AG04450 (cell line): ENCODE measurements around the gene PKN1. TPM values are rescaled to one million over a fixed set of nuclear protein-coding genes. Genes with fewer than 3 reads are reported as not detected.

Experiments
- CTCF ChIA-PET: fragments of 300-600, 350-600 bp; formaldehyde crosslinking; extraction: SDS; loops from one replicate; lab custom pipeline; 2022; ENCODE audit warnings: antibody characterized with exemption, inconsistent platforms; lab: Charles Lee
- POLR2A ChIA-PET: fragments of 350-600 bp; formaldehyde crosslinking; extraction: SDS; loops from one replicate; lab custom pipeline; 2021; ENCODE audit warnings: antibody characterized with exemption, inconsistent platforms; lab: Yijun Ruan, JAX
- DNase-seq: peaks from one replicate; pipeline ENCODE4 v3.0.0-alpha.2; 2011; ENCODE audit warnings: low read depth, low spot score
- H3K27ac ChIP-seq: one replicate; pipeline ENCODE4 v1.5.1; 2012; ENCODE audit warnings: low read depth, low read length, control low read depth
- H3K27me3 ChIP-seq: one replicate; pipeline ENCODE4 v1.6.0; 2012; ENCODE audit warnings: low read length; ENCODE audit not compliant: control insufficient read depth, insufficient read depth
- H3K4me3 ChIP-seq: 2 replicates; pipeline ENCODE4 v1.5.1; 2011; ENCODE audit warnings: mild to moderate bottlenecking, low read depth, low read length, control low read depth
- H3K9me3 ChIP-seq: 2 replicates; pipeline ENCODE4 v1.5.1; 2012; ENCODE audit warnings: low read length; ENCODE audit not compliant: control insufficient read depth, insufficient read depth
- CTCF ChIP-seq: IDR thresholded peaks from 2 replicates; pipeline ENCODE4 v1.5.1; 2011; ENCODE audit warnings: low read depth, low read length, control low read depth, inconsistent platforms
- polyA plus RNA-seq: library from polyadenylated mRNA; depleted of rRNA; stranded (reverse); fragments of >200 nt; gene quantifications from 2 replicates; pipeline ENCODE4 v1.2.3, GENCODE V29; 2011

Gene PKN1
- polyA plus RNA-seq, 1 experiment: 37.5 TPM

- no peak for TF ChIP-seq CTCF
- Histone ChIP-seq H3K9me3 (peaks cover 8% of the 10 kb centered on the region; the same call in 1 of the 2 replicates), H3K4me3 (no peak overlapping the region), H3K27me3 (no peaks in the 10 kb centered on the region), H3K27ac (no peak overlapping the region)
- POLR2A ChIA-PET: no interaction called here
- no peak for DNase-seq
- CTCF ChIA-PET: interaction anchor here (0.6 kb wide), 1 partner anchor 77 kb away, joined by 5 read pairs; no protein-coding TSS in a partner anchor
These were observed 24.5 kb upstream of the PKN1 start for GRCh38 chr19:14408491-14409145.

GRCh38 chr19:14409146-14410023 is 23.7 kb upstream of the PKN1 start:
- no peaks in the 10 kb centered on the region for H3K27me3 ChIP-seq
- CTCF ChIA-PET: interaction anchor here (0.6 to 1.1 kb wide), 3 partner anchors 20 to 273 kb away, joined by 3 read pairs; partner anchors contain the start of gene ASF1B
- peaks cover 8% of the 10 kb centered on the region; the same call in 1 of the 2 replicates for H3K9me3 ChIP-seq
- H3K27ac ChIP-seq: no peak overlapping the region
- POLR2A ChIA-PET: no interaction called here
- no peak for TF ChIP-seq CTCF
- no peak overlapping the region for H3K4me3 ChIP-seq
- no peak for DNase-seq

- ChIA-PET POLR2A (interaction anchor here (0.6 kb wide), 1 partner anchor 27 kb away, joined by 8 read pairs; no protein-coding TSS in a partner anchor), CTCF (interaction anchor here (0.6 to 1.1 kb wide), 3 partner anchors 19 to 274 kb away, joined by 3 read pairs; partner anchors contain the start of gene ASF1B)
- TF ChIP-seq CTCF: no peak
- DNase-seq: no peak
- Histone ChIP-seq H3K9me3 (peaks cover 7% of the 10 kb centered on the region; the same call in 1 of the 2 replicates), H3K27ac (no peak overlapping the region), H3K4me3 (no peak overlapping the region), H3K27me3 (no peaks in the 10 kb centered on the region)
These were observed 22.7 kb upstream of the PKN1 start for GRCh38 chr19:14410091-14411051.

GRCh38 chr19:14411161-14411937 is 21.8 kb upstream of the PKN1 start:
- DNase-seq: no peak
- Histone ChIP-seq H3K27me3 (no peaks in the 10 kb centered on the region), H3K4me3 (no peak overlapping the region), H3K27ac (no peak overlapping the region), H3K9me3 (no peaks in the 10 kb centered on the region; the same call in 1 of the 2 replicates)
- no peak for TF ChIP-seq CTCF
- CTCF ChIA-PET: interaction anchor here (1.2 kb wide), 1 partner anchor 275 kb away, joined by 3 read pairs; the partner anchor contains the start of gene ASF1B
- POLR2A ChIA-PET: interaction anchor here (0.6 kb wide), 1 partner anchor 28 kb away, joined by 8 read pairs; no protein-coding TSS in a partner anchor
